LNCaP clone FGC (cell line): ENCODE data around the gene COBL.

ENCODE experiments used
- DNase-seq: peaks from one replicate; pipeline ENCODE4 v3.0.0-alpha.2; 2011; ENCODE audit warnings: low read depth
- H3K4me3 ChIP-seq: 2 replicates; pipeline ENCODE4 v1.5.1; 2011; ENCODE audit warnings: mild to moderate bottlenecking, low read depth, low read length, control low read depth
- CTCF ChIP-seq: IDR thresholded peaks from 2 replicates; pipeline ENCODE4 v1.5.1; 2012; ENCODE audit warnings: mild to moderate bottlenecking; ENCODE audit not compliant: control insufficient read depth, insufficient read depth; ENCODE audit errors: extremely low read depth

COBL gene

GRCh38 chr7:51054231-51054630, 262.4 kb downstream of the COBL start:
- no peak for DNase-seq
- no peak overlapping the region for H3K4me3 ChIP-seq
- no peak for TF ChIP-seq CTCF

GRCh38 chr7:51053160-51053925, 263.3 kb downstream of the COBL start:
- H3K4me3 ChIP-seq: no peak overlapping the region
- TF ChIP-seq CTCF: no peak
- no peak for DNase-seq

GRCh38 chr7:51046482-51046881, 270.1 kb downstream of the COBL start:
- no peak overlapping the region for H3K4me3 ChIP-seq
- DNase-seq: no peak
- no peak for TF ChIP-seq CTCF

GRCh38 chr7:51046103-51046466, 270.5 kb downstream of the COBL start:
- H3K4me3 ChIP-seq: no peak overlapping the region
- no peak for TF ChIP-seq CTCF
- DNase-seq: no peak

GRCh38 chr7:51045319-51046102, 271.1 kb downstream of the COBL start:
- no peak overlapping the region for H3K4me3 ChIP-seq
- no peak for TF ChIP-seq CTCF
- DNase-seq: no peak

- no peak for TF ChIP-seq CTCF
- DNase-seq: no peak
- no peak overlapping the region for H3K4me3 ChIP-seq
Measured at GRCh38 chr7:51043461-51043860, 273.1 kb downstream of the COBL start.
